CD8-positive, alpha-beta memory T cell (primary cell): ENCODE measurements around the gene LEMD2. TPM values are rescaled to one million over a fixed set of nuclear protein-coding genes. Genes with fewer than 3 reads are reported as not detected.

Source experiments
- polyA plus RNA-seq: library from polyadenylated mRNA; unstranded; fragments of 300-500 nt; fragmentation: Illumina TruSeq; gene quantifications from one replicate; pipeline ENCODE4 v1.2.3, GENCODE V29; 2021
- total RNA-seq, 2 experiments: library from RNA; stranded (reverse); gene quantifications; one replicate each; pipeline ENCODE4 v1.2.3, GENCODE V29; 2021

The LEMD2 gene
- total and polyA plus RNA-seq, 3 experiments from 2014 or later: 45.4 to 55.5 (median 51.8) TPM

Other genes starting within 250 kb of the LEMD2 start
- 10 to 100 TPM; 48.5 to 50.1 TPM for gene BAK1, start 208.9 kb downstream of the LEMD2 start, total RNA-seq
- 43.4 TPM for gene BAK1, start 208.9 kb downstream of the LEMD2 start, polyA plus RNA-seq
- 10 to 100 TPM; 42.0 to 43.3 TPM for gene ITPR3, start 167.8 kb downstream of the LEMD2 start, total RNA-seq
- gene ITPR3, start 167.8 kb downstream of the LEMD2 start, polyA plus RNA-seq: 7.9 TPM
- 100 to 1,000 TPM; 150 to 157 TPM for gene UQCC2, start 77.4 kb downstream of the LEMD2 start, total RNA-seq
- 46.7 TPM for gene UQCC2, start 77.4 kb downstream of the LEMD2 start, polyA plus RNA-seq
- not detected for gene IP6K3, start 42.2 kb downstream of the LEMD2 start, total RNA-seq
- not detected for gene IP6K3, start 42.2 kb downstream of the LEMD2 start, polyA plus RNA-seq
- gene MLN, start 14.9 kb upstream of the LEMD2 start, total RNA-seq: not detected
- gene MLN, start 14.9 kb upstream of the LEMD2 start, polyA plus RNA-seq: not detected